Activated CD8-positive, alpha-beta T cell treated with anti-CD3 and anti-CD28 coated beads for 36 hours (primary cell): ENCODE results near the gene NTF3. TPM values are rescaled to one million over a fixed set of nuclear protein-coding genes. Genes with fewer than 3 reads are reported as not detected.

Experiments
- ATAC-seq: fragments of 200-7000 bp; cut with Tn5 transposase; one replicate; pipeline ENCODE4 v1.10.0; 2021; ENCODE audit warnings: mild to moderate bottlenecking, moderate library complexity
- CTCF ChIA-PET: fragments of 350-600 bp; sonication (Branson Sonifier 250); formaldehyde crosslinking; loops from one replicate; lab custom pipeline; 2021; ENCODE audit warnings: antibody characterized with exemption; lab: Charles Lee
- POLR2A ChIA-PET: fragments of 350-600 bp; sonication (Branson Sonifier 250); formaldehyde crosslinking; loops from one replicate; lab custom pipeline; 2021; ENCODE audit warnings: antibody characterized with exemption; lab: Charles Lee
- DNase-seq: peaks from one replicate; pipeline ENCODE4 v3.0.0-alpha.2; 2020
- H3K27ac Mint-ChIP-seq: one replicate; pipeline ENCODE4 v1.8.0; 2021; ENCODE audit warnings: mild to moderate bottlenecking, mixed read lengths
- H3K27me3 Mint-ChIP-seq: one replicate; pipeline ENCODE4 v1.8.0; 2021; ENCODE audit warnings: mixed read lengths
- H3K36me3 Mint-ChIP-seq: one replicate; pipeline ENCODE4 v1.8.0; 2021; ENCODE audit warnings: low read depth, mixed read lengths
- H3K4me1 Mint-ChIP-seq: one replicate; pipeline ENCODE4 v1.8.0; 2021; ENCODE audit warnings: low read depth, mixed read lengths
- H3K4me3 Mint-ChIP-seq: one replicate; pipeline ENCODE4 v1.8.0; 2021; ENCODE audit warnings: mild to moderate bottlenecking, moderate library complexity, mixed read lengths
- H3K9me3 Mint-ChIP-seq: one replicate; pipeline ENCODE4 v1.8.0; 2021; ENCODE audit warnings: mixed read lengths
- CTCF ChIP-seq: fragments of 200-600 bp; IDR thresholded peaks from one replicate; pipeline ENCODE4 v1.8.0; 2022; ENCODE audit warnings: antibody characterized with exemption, mild to moderate bottlenecking
- intact Hi-C: fragments of 100-400 bp; cut with micrococcal nuclease; formaldehyde crosslinking; loops from one replicate; pipeline ENCODE4 v1.10.0; 2022
- total RNA-seq, 2 experiments: library from RNA; stranded (reverse); gene quantifications; one replicate each; pipeline ENCODE4 v1.2.3, GENCODE V29; 2021

NTF3 gene
- total RNA-seq, 2 experiments from 2014 or later: not detected

GRCh38 chr12:5514545-5514944, 82.6 kb downstream of the NTF3 start:
- H3K9me3 Mint-ChIP-seq: no peaks in the 10 kb centered on the region
- ATAC-seq: no peak
- no peaks in the 10 kb centered on the region for H3K4me1 Mint-ChIP-seq
- no peak for TF ChIP-seq CTCF
- DNase-seq: no peak
- H3K36me3 Mint-ChIP-seq: no peaks in the 10 kb centered on the region
- intact Hi-C loops: no loop called here
- H3K27ac Mint-ChIP-seq: no peak overlapping the region
- ChIA-PET CTCF (no interaction called here), POLR2A (no interaction called here)
- peaks cover 8% of the 10 kb centered on the region for H3K27me3 Mint-ChIP-seq
- no peak overlapping the region for H3K4me3 Mint-ChIP-seq

GRCh38 chr12:5515458-5515857, 83.5 kb downstream of the NTF3 start:
- intact Hi-C loops: no loop called here
- ChIA-PET POLR2A (no interaction called here), CTCF (no interaction called here)
- Mint-ChIP-seq H3K27me3 (peaks cover 8% of the 10 kb centered on the region), H3K36me3 (no peaks in the 10 kb centered on the region), H3K9me3 (no peaks in the 10 kb centered on the region), H3K27ac (no peak overlapping the region), H3K4me3 (no peak overlapping the region), H3K4me1 (no peaks in the 10 kb centered on the region)
- ATAC-seq (no peak), DNase-seq (no peak)
- TF ChIP-seq CTCF: no peak

- Mint-ChIP-seq H3K27me3 (peaks cover 4% of the 10 kb centered on the region), H3K9me3 (no peaks in the 10 kb centered on the region), H3K36me3 (no peaks in the 10 kb centered on the region), H3K27ac (no peak overlapping the region), H3K4me1 (no peaks in the 10 kb centered on the region), H3K4me3 (no peak overlapping the region)
- ATAC-seq (no peak), DNase-seq (no peak)
- intact Hi-C loops: no loop called here
- CTCF ChIA-PET: no interaction called here
- no peak for TF ChIP-seq CTCF
- POLR2A ChIA-PET: interaction anchor here (0.5 kb wide), 1 partner anchor 23 kb away, joined by 3 read pairs; no protein-coding TSS in a partner anchor
Observed at GRCh38 chr12:5516371-5517241, 84.7 kb downstream of the NTF3 start.

GRCh38 chr12:5518584-5519365, 86.9 kb downstream of the NTF3 start:
- ATAC-seq (no peak), DNase-seq (no peak)
- intact Hi-C loops: no loop called here
- H3K4me3 Mint-ChIP-seq: no peak overlapping the region
- ChIA-PET CTCF (no interaction called here), POLR2A (no interaction called here)
- no peaks in the 10 kb centered on the region for H3K4me1 Mint-ChIP-seq
- no peaks in the 10 kb centered on the region for H3K9me3 Mint-ChIP-seq
- no peaks in the 10 kb centered on the region for H3K36me3 Mint-ChIP-seq
- TF ChIP-seq CTCF: no peak
- no peak overlapping the region for H3K27ac Mint-ChIP-seq
- no peaks in the 10 kb centered on the region for H3K27me3 Mint-ChIP-seq

- POLR2A ChIA-PET: no interaction called here
- TF ChIP-seq CTCF: no peak
- no peaks in the 10 kb centered on the region for H3K9me3 Mint-ChIP-seq
- H3K4me1 Mint-ChIP-seq: no peaks in the 10 kb centered on the region
- intact Hi-C loops: no loop called here
- no peak overlapping the region for H3K4me3 Mint-ChIP-seq
- DNase-seq (no peak), ATAC-seq (no peak)
- CTCF ChIA-PET: no interaction called here
- H3K36me3 Mint-ChIP-seq: no peaks in the 10 kb centered on the region
- no peaks in the 10 kb centered on the region for H3K27me3 Mint-ChIP-seq
- no peak overlapping the region for H3K27ac Mint-ChIP-seq
Observed at GRCh38 chr12:5520037-5520436, 88.1 kb downstream of the NTF3 start.
